H1 (cell line): Measurements from ENCODE around the gene USP35. TPM values are rescaled to one million over a fixed set of nuclear protein-coding genes. Genes with fewer than 3 reads are reported as not detected.

Source experiments
- CTCF ChIA-PET: fragments of 300-600 bp; sonication (Branson Sonifier 250); formaldehyde crosslinking; loops from one replicate; lab custom pipeline; 2021; ENCODE audit not compliant: partially characterized antibody; lab: Charles Lee
- POLR2A ChIA-PET: fragments of 300-600 bp; sonication (Branson Sonifier 250); formaldehyde crosslinking; loops from one replicate; lab custom pipeline; 2021; ENCODE audit warnings: inconsistent platforms; ENCODE audit not compliant: partially characterized antibody; lab: Charles Lee
- DNase-seq, 2 experiments: peaks; one replicate each; pipeline versions ENCODE4 v3.0.0 to v3.0.0-alpha.2; 2010 to 2022; ENCODE audit warnings: low spot score in 2 of 2, low read depth in 1 of 2, mixed read lengths in 1 of 2
- FAIRE-seq: peaks from 2 replicates; lab custom pipeline; 2011; peaks lifted over from hg19 to GRCh38; lab: Jason Lieb, UNC
- H2AFZ ChIP-seq: 2 replicates; pipeline ENCODE4 v1.8.1; 2012; ENCODE audit warnings: low read length, inconsistent platforms
- H2AK5ac ChIP-seq: 2 replicates; pipeline ENCODE4 v1.6.1; 2013; ENCODE audit warnings: low read depth, low read length
- H2BK120ac ChIP-seq: replicated peaks from 2 replicates; pipeline ENCODE3; 2013; ENCODE audit warnings: low read depth, low read length, inconsistent platforms
- H2BK12ac ChIP-seq: 2 replicates; pipeline ENCODE4 v1.6.1; 2013; ENCODE audit warnings: low read depth, low read length
- H2BK15ac ChIP-seq: 2 replicates; pipeline ENCODE4 v1.6.1; 2013; ENCODE audit warnings: low read length
- H2BK20ac ChIP-seq: 2 replicates; pipeline ENCODE4 v1.6.1; 2013; ENCODE audit warnings: low read length
- H2BK5ac ChIP-seq: 2 replicates; pipeline ENCODE4 v1.6.1; 2013; ENCODE audit warnings: low read depth, low read length
- H3K14ac ChIP-seq: 2 replicates; pipeline ENCODE4 v1.6.1; 2013; ENCODE audit warnings: inconsistent platforms; ENCODE audit not compliant: insufficient read length
- H3K18ac ChIP-seq: 2 replicates; pipeline ENCODE4 v1.6.1; 2013; ENCODE audit warnings: low read length; ENCODE audit errors: extremely low read depth
- H3K23ac ChIP-seq: 2 replicates; pipeline ENCODE4 v1.6.1; 2013; ENCODE audit warnings: inconsistent platforms; ENCODE audit not compliant: insufficient read length
- H3K23me2 ChIP-seq: 2 replicates; pipeline ENCODE4 v1.6.1; 2013; ENCODE audit warnings: low read depth, low read length
- H3K27ac ChIP-seq: 2 replicates; pipeline ENCODE4 v1.6.1; 2011; ENCODE audit warnings: low read depth, low read length, inconsistent platforms
- H3K27me3 ChIP-seq, 4 experiments: replicated peaks in 1 of 4; 1 replicate in 1 of 4; 2 replicates in 3 of 4; pipeline versions ENCODE4 v1.6.1 to v1.8.1; 2011 to 2013; ENCODE audit warnings: low read length in 3 of 4, mild to moderate bottlenecking in 3 of 4, inconsistent platforms in 2 of 4, mixed read lengths in 2 of 4, moderate library complexity in 1 of 4; ENCODE audit not compliant: control insufficient read depth in 3 of 4, insufficient read depth in 3 of 4; ENCODE audit errors: extremely low read depth in 1 of 4
- H3K36me3 ChIP-seq, 4 experiments: 2 replicates each; pipeline versions ENCODE4 v1.6.1 to v1.8.1; 2011 to 2013; ENCODE audit warnings: mild to moderate bottlenecking in 4 of 4, low read length in 3 of 4, moderate library complexity in 2 of 4, control low read depth in 1 of 4, inconsistent platforms in 1 of 4; ENCODE audit not compliant: insufficient read depth in 4 of 4, control insufficient read depth in 2 of 4
- H3K4ac ChIP-seq: replicated peaks from 2 replicates; pipeline ENCODE3; 2013; ENCODE audit warnings: low read length, low read depth, mixed read lengths, inconsistent platforms; ENCODE audit not compliant: insufficient read length
- H3K4me1 ChIP-seq, 4 experiments: replicated peaks in 1 of 4; 1 replicate in 1 of 4; 2 replicates in 3 of 4; pipeline versions ENCODE4 v1.6.1 to v1.8.1; 2011 to 2013; ENCODE audit warnings: low read length in 3 of 4, inconsistent platforms in 2 of 4, mixed read lengths in 1 of 4; ENCODE audit not compliant: insufficient read depth in 4 of 4, control insufficient read depth in 3 of 4
- H3K4me2 ChIP-seq, 2 experiments: 2 replicates each; pipeline versions ENCODE4 v1.6.1 to v1.8.1; 2011 to 2013; ENCODE audit warnings: low read depth in 2 of 2, low read length in 2 of 2, control low read depth in 1 of 2, inconsistent platforms in 1 of 2, mild to moderate bottlenecking in 1 of 2; ENCODE audit not compliant: insufficient read depth in 1 of 2
- H3K4me3 ChIP-seq, 4 experiments: fragments of 200-600, 300-600 bp in 1 of 4; sonication (generic), shearing (Covaris generic), sonication (Bioruptor Twin) in 1 of 4; 2 replicates each; pipeline versions ENCODE4 v1.5.1 to v1.8.1; 2011 to 2016; ENCODE audit warnings: low read length in 4 of 4, low read depth in 3 of 4, control low read depth in 2 of 4, inconsistent platforms in 2 of 4, mild to moderate bottlenecking in 2 of 4, mixed read lengths in 1 of 4, moderate library complexity in 1 of 4; ENCODE audit not compliant: insufficient read depth in 2 of 4; ENCODE audit errors: extremely low read depth in 1 of 4
- H3K56ac ChIP-seq: replicated peaks from 2 replicates; pipeline ENCODE3; 2013; ENCODE audit warnings: low read depth, mild to moderate bottlenecking, mixed read lengths, low read length, inconsistent platforms; ENCODE audit not compliant: insufficient read length
- H3K79me1 ChIP-seq: 2 replicates; pipeline ENCODE4 v1.6.1; 2013; ENCODE audit warnings: low read depth, low read length, control low read depth
- H3K79me2 ChIP-seq, 2 experiments: 2 replicates each; pipeline versions ENCODE4 v1.6.1 to v1.8.1; 2012 to 2013; ENCODE audit warnings: low read length in 2 of 2, mild to moderate bottlenecking in 2 of 2, inconsistent platforms in 1 of 2; ENCODE audit not compliant: insufficient read depth in 2 of 2, control insufficient read depth in 1 of 2
- H3K9ac ChIP-seq, 4 experiments: replicated peaks in 1 of 4; 1 replicate in 1 of 4; 2 replicates in 3 of 4; pipeline versions ENCODE4 v1.6.1 to v1.8.1; 2011 to 2013; ENCODE audit warnings: low read depth in 3 of 4, low read length in 3 of 4, control low read depth in 2 of 4, mild to moderate bottlenecking in 2 of 4, moderate library complexity in 2 of 4, inconsistent platforms in 1 of 4; ENCODE audit errors: extremely low read depth in 1 of 4
- H3K9me3 ChIP-seq, 2 experiments: 2 replicates each; pipeline versions ENCODE4 v1.6.1 to v1.8.1; 2012 to 2013; ENCODE audit warnings: mild to moderate bottlenecking in 2 of 2, moderate library complexity in 2 of 2, control low read depth in 1 of 2, inconsistent platforms in 1 of 2, low read depth in 1 of 2, low read length in 1 of 2, mixed read lengths in 1 of 2; ENCODE audit not compliant: insufficient read depth in 2 of 2
- H4K20me1 ChIP-seq, 2 experiments: replicated peaks in 1 of 2; 2 replicates each; pipeline versions ENCODE3 to v1.8.1; 2011 to 2013; ENCODE audit warnings: inconsistent platforms in 2 of 2, low read length in 2 of 2, mild to moderate bottlenecking in 1 of 2; ENCODE audit not compliant: insufficient read depth in 2 of 2, control insufficient read depth in 1 of 2
- H4K5ac ChIP-seq: 2 replicates; pipeline ENCODE4 v1.6.1; 2013; ENCODE audit warnings: low read length, low read depth, mixed read lengths, inconsistent platforms; ENCODE audit not compliant: insufficient read length
- H4K8ac ChIP-seq: 2 replicates; pipeline ENCODE4 v1.8.0; 2013; ENCODE audit warnings: mild to moderate bottlenecking, moderate library complexity, low read length, inconsistent platforms; ENCODE audit not compliant: insufficient read depth; ENCODE audit errors: extremely low read depth
- H4K91ac ChIP-seq: replicated peaks from 2 replicates; pipeline ENCODE3; 2013; ENCODE audit warnings: low read length, mixed read lengths, inconsistent platforms; ENCODE audit not compliant: insufficient read length
- ASH2L ChIP-seq: fragments of 200-600, 300-600 bp; sonication (generic); IDR thresholded peaks from one replicate; pipeline ENCODE4 v1.7.1; 2017; ENCODE audit warnings: low read length
- BACH1 ChIP-seq: IDR thresholded peaks from 2 replicates; pipeline ENCODE4 v1.6.1; 2012; ENCODE audit warnings: low read length, improper control_type of control experiment
- BRCA1 ChIP-seq: IDR thresholded peaks from 2 replicates; pipeline ENCODE4 v1.6.1; 2012; ENCODE audit warnings: low read depth, low read length, improper control_type of control experiment
- EGR1 ChIP-seq: IDR thresholded peaks from 2 replicates; pipeline ENCODE4 v1.6.1; 2011; ENCODE audit warnings: low read depth, low read length, borderline replicate concordance
- GTF2F1 ChIP-seq: IDR thresholded peaks from 2 replicates; pipeline ENCODE4 v1.6.1; 2012; ENCODE audit warnings: low read depth, low read length, improper control_type of control experiment, borderline replicate concordance
- JUN ChIP-seq: IDR thresholded peaks from 2 replicates; pipeline ENCODE4 v1.6.1; 2011; ENCODE audit warnings: low read depth, mild to moderate bottlenecking, improper control_type of control experiment, low read length
- MAX ChIP-seq: IDR thresholded peaks from 2 replicates; pipeline ENCODE4 v1.6.1; 2012; ENCODE audit warnings: inconsistent platforms
- POLR2AphosphoS5 ChIP-seq: IDR thresholded peaks from 2 replicates; pipeline ENCODE4 v1.6.1; 2011; ENCODE audit warnings: low read depth, low read length
- TBP ChIP-seq: IDR thresholded peaks from 2 replicates; pipeline ENCODE4 v1.6.1; 2011; ENCODE audit warnings: low read depth, low read length, improper control_type of control experiment
- WGBS, 2 experiments: shearing (Covaris generic) in 1 of 2; methylation state at CpG; one replicate each; pipeline versions ENCODE4 v1.1.6 to v1.1.7; 2013 to 2015; ENCODE audit warnings: low lambda C conversion rate in 2 of 2, mixed read lengths in 2 of 2, inconsistent platforms in 1 of 2, low coverage in 1 of 2, missing lambda C conversion rate in 1 of 2; ENCODE audit not compliant: insufficient replicate concordance in 2 of 2, insufficient coverage in 1 of 2, insufficient read length in 1 of 2; ENCODE audit errors: extremely low coverage in 1 of 2, missing lambda C conversion rate in 1 of 2; 5-methylcytosine and 5-hydroxymethylcytosine counted together
- polyA plus RNA-seq, 7 experiments: library from polyadenylated mRNA; depleted of rRNA in 3 of 7; stranded (reverse) in 5 of 7; unstranded in 2 of 7; fragments of >200 nt in 5 of 7; fragments of 200-250 nt in 2 of 7; gene quantifications; 1 replicate in 5 of 7; 2 replicates in 1 of 7; 4 replicates in 1 of 7; pipeline versions ENCODE4 v1.2.1 to v1.2.3, GENCODE V29; 2011 to 2013; ENCODE audit warnings: missing spikeins in 2 of 7, mixed read lengths in 2 of 7
- total RNA-seq: library from RNA; stranded (reverse); fragmentation: NEBNext Ultra II Directional; extraction: Animal tissue kit (Norgen Biotek cat#: 25700); gene quantifications from 2 replicates; pipeline ENCODE4 v1.2.1, GENCODE V29; 2021

USP35 gene
- total and polyA plus RNA-seq, 2 of the 8 experiments (the other 6 are each of a cell fraction or from before 2014, with no cell fraction given): 4.6 to 6.8 TPM

GRCh38 chr11:78214331-78215194 is 25.8 kb downstream of the USP35 start:
- ChIA-PET CTCF (interaction anchor here (1.5 to 6.7 kb wide), 2 partner anchors 14 to 206 kb away, joined by 4 to 38 read pairs; no protein-coding TSS in a partner anchor), POLR2A (no interaction called here)
- no peaks in the 10 kb centered on the region for H3K27me3 ChIP-seq
- H2AK5ac ChIP-seq: no peak overlapping the region
- no peaks in the 10 kb centered on the region for H3K4me1 ChIP-seq
- no peak overlapping the region for H3K14ac ChIP-seq
- DNase-seq: no peak
- H2BK12ac ChIP-seq: no peak overlapping the region
- H4K5ac ChIP-seq: no peak overlapping the region
- no peak overlapping the region for H3K4ac ChIP-seq
- peaks cover 0 to 9% (median 3%) of the 10 kb centered on the region in 4 experiments; a peak in 6 of 8 replicates for H3K36me3 ChIP-seq
- no peak overlapping the region for H4K8ac ChIP-seq
- no peak overlapping the region for H2BK5ac ChIP-seq
- H3K79me1 ChIP-seq: 0 out of 2 replicates have a peak, but pooled peaks cover 2% of the 10 kb centered on the region
- H3K9me3 ChIP-seq: no peaks in the 10 kb centered on the region
- 94% methylated on average over 9 of the region's 12 CpGs; no CpG with 5 or more reads in 1 of the 2 experiments for WGBS, 2 experiments
- H3K4me2 ChIP-seq: no peak overlapping the region
- H4K20me1 ChIP-seq: no peaks in the 10 kb centered on the region
- no peak overlapping the region for H3K9ac ChIP-seq
- no peak for FAIRE-seq
- no peak overlapping the region for H3K23ac ChIP-seq
- no peak overlapping the region for H4K91ac ChIP-seq
- no peak overlapping the region for H3K18ac ChIP-seq
- no peak overlapping the region for H3K27ac ChIP-seq
- no peak overlapping the region for H2BK15ac ChIP-seq
- no peak overlapping the region for H2BK20ac ChIP-seq
- H3K4me3 ChIP-seq: no peak overlapping the region
- no peak overlapping the region for H3K56ac ChIP-seq
- H3K79me2 ChIP-seq: no peaks in the 10 kb centered on the region
- H3K23me2 ChIP-seq: no peaks in the 10 kb centered on the region
- H2AFZ ChIP-seq: no peak overlapping the region
- H2BK120ac ChIP-seq: no peak overlapping the region
- TF ChIP-seq EGR1 (no peak), GTF2F1 (no peak), BACH1 (no peak), TBP (no peak), JUN (no peak), BRCA1 (no peak), MAX (no peak), POLR2AphosphoS5 (no peak), ASH2L (no peak)
